ENCODE measurements around the gene CRYBG1.

- TF ChIP-seq CTCF (IDR thresholded peaks at IDR 0.05) (no peak), POLR2A (IDR thresholded peaks at IDR 0.05) (no peak)
These were observed 192.9 kb downstream of the CRYBG1 start for GRCh38 chr6:106553440-106553839.
